H9 (cell line): ENCODE results near the gene BMPR1A. TPM values are rescaled to one million over a fixed set of nuclear protein-coding genes. Genes with fewer than 3 reads are reported as not detected.

Experiments
- DNase-seq: peaks from one replicate; pipeline ENCODE4 v3.0.0-alpha.2; 2017
- H2AFZ ChIP-seq: one replicate; pipeline ENCODE4 v1.6.1; 2013; ENCODE audit warnings: mild to moderate bottlenecking, low read length, control low read depth, moderate library complexity
- H2AK5ac ChIP-seq: 2 replicates; pipeline ENCODE4 v1.6.1; 2013; ENCODE audit warnings: low read length, control low read depth, mixed read lengths; ENCODE audit not compliant: insufficient read length
- H2BK120ac ChIP-seq: one replicate; pipeline ENCODE4 v1.6.1; 2013; ENCODE audit warnings: low read depth, mild to moderate bottlenecking, low read length, control low read depth, inconsistent platforms; ENCODE audit not compliant: poor library complexity, severe bottlenecking
- H2BK12ac ChIP-seq: 2 replicates; pipeline ENCODE4 v1.6.1; 2013; ENCODE audit warnings: low read length, control low read depth, mixed read lengths, low read depth; ENCODE audit not compliant: insufficient read length
- H2BK15ac ChIP-seq: 2 replicates; pipeline ENCODE4 v1.6.1; 2013; ENCODE audit warnings: low read depth, low read length, control low read depth
- H2BK20ac ChIP-seq: one replicate; pipeline ENCODE4 v1.6.1; 2013; ENCODE audit warnings: low read depth, mild to moderate bottlenecking, low read length, control low read depth, inconsistent platforms; ENCODE audit not compliant: poor library complexity, severe bottlenecking
- H2BK5ac ChIP-seq: 2 replicates; pipeline ENCODE4 v1.6.1; 2013; ENCODE audit warnings: low read length, control low read depth, mixed read lengths; ENCODE audit not compliant: insufficient read length
- H3K14ac ChIP-seq: 2 replicates; pipeline ENCODE4 v1.6.1; 2013; ENCODE audit warnings: low read length, control low read depth; ENCODE audit not compliant: insufficient read depth
- H3K18ac ChIP-seq: 2 replicates; pipeline ENCODE4 v1.6.1; 2013; ENCODE audit warnings: low read depth, mild to moderate bottlenecking, mixed read lengths, low read length, control low read depth; ENCODE audit not compliant: insufficient read length
- H3K23ac ChIP-seq: 2 replicates; pipeline ENCODE4 v1.6.1; 2013; ENCODE audit warnings: low read length, control low read depth, mixed read lengths, low read depth; ENCODE audit not compliant: insufficient read length
- H3K23me2 ChIP-seq: 2 replicates; pipeline ENCODE4 v1.6.1; 2013; ENCODE audit warnings: low read depth, mild to moderate bottlenecking, mixed read lengths, low read length, control low read depth; ENCODE audit not compliant: insufficient read length, poor library complexity, severe bottlenecking
- H3K27ac ChIP-seq: 2 replicates; pipeline ENCODE4 v1.5.1; 2013; ENCODE audit warnings: low read length, control low read depth, mixed read lengths, low read depth; ENCODE audit not compliant: insufficient read length
- H3K27me3 ChIP-seq: 2 replicates; pipeline ENCODE4 v1.6.1; 2013; ENCODE audit warnings: low read length, control low read depth, inconsistent platforms; ENCODE audit not compliant: insufficient read depth
- H3K4ac ChIP-seq: 2 replicates; pipeline ENCODE4 v1.6.1; 2013; ENCODE audit warnings: low read depth, mild to moderate bottlenecking, control low read depth, inconsistent platforms, low read length, moderate library complexity
- H3K4me1 ChIP-seq: 2 replicates; pipeline ENCODE4 v1.6.1; 2013; ENCODE audit warnings: low read length, control low read depth, inconsistent platforms; ENCODE audit not compliant: insufficient read depth
- H3K4me2 ChIP-seq: 2 replicates; pipeline ENCODE4 v1.6.1; 2013; ENCODE audit warnings: low read length, control low read depth, mixed read lengths; ENCODE audit not compliant: insufficient read length, insufficient read depth
- H3K56ac ChIP-seq: 2 replicates; pipeline ENCODE4 v1.6.1; 2013; ENCODE audit warnings: low read depth, mild to moderate bottlenecking, mixed read lengths, low read length, control low read depth; ENCODE audit not compliant: insufficient read length
- H3K79me1 ChIP-seq: 2 replicates; pipeline ENCODE4 v1.6.1; 2013; ENCODE audit warnings: low read depth, mild to moderate bottlenecking, moderate library complexity, low read length, control low read depth, inconsistent platforms; ENCODE audit not compliant: insufficient read depth, poor library complexity, severe bottlenecking
- H3K79me2 ChIP-seq: 2 replicates; pipeline ENCODE4 v1.6.1; 2013; ENCODE audit warnings: low read length, control low read depth, inconsistent platforms; ENCODE audit not compliant: insufficient read depth
- H3K9ac ChIP-seq: 2 replicates; pipeline ENCODE4 v1.6.1; 2013; ENCODE audit warnings: low read length, control low read depth, mixed read lengths; ENCODE audit not compliant: insufficient read length; ENCODE audit errors: extremely low read depth
- H3K9me3 ChIP-seq: one replicate; pipeline ENCODE4 v1.6.1; 2013; ENCODE audit warnings: low read depth, low read length, inconsistent platforms; ENCODE audit not compliant: control insufficient read depth
- H3T11ph ChIP-seq: one replicate; pipeline ENCODE4 v1.6.1; 2013; ENCODE audit warnings: mild to moderate bottlenecking, low read length, control low read depth, inconsistent platforms
- H4K20me1 ChIP-seq: one replicate; pipeline ENCODE4 v1.6.1; 2013; ENCODE audit not compliant: control insufficient read depth, insufficient read length, insufficient read depth
- H4K5ac ChIP-seq: 2 replicates; pipeline ENCODE4 v1.6.1; 2013; ENCODE audit warnings: low read depth, mild to moderate bottlenecking, mixed read lengths, low read length, control low read depth; ENCODE audit not compliant: insufficient read length
- H4K8ac ChIP-seq: replicated peaks from 2 replicates; pipeline ENCODE4 v1.6.1; 2013; ENCODE audit warnings: low read length, control low read depth, mixed read lengths, low read depth; ENCODE audit not compliant: insufficient read length
- H4K91ac ChIP-seq: 2 replicates; pipeline ENCODE4 v1.6.1; 2013; ENCODE audit warnings: low read depth, mild to moderate bottlenecking, moderate library complexity, mixed read lengths, low read length, control low read depth; ENCODE audit not compliant: insufficient read length
- H3K27ac Mint-ChIP-seq, 3 experiments: 2 replicates in 2 of 3; 3 replicates in 1 of 3; pipeline ENCODE4 v1.8.0; 2020 to 2021; ENCODE audit warnings: mixed read lengths in 3 of 3, mild to moderate bottlenecking in 1 of 3, moderate library complexity in 1 of 3
- H3K27me3 Mint-ChIP-seq: 2 replicates; pipeline ENCODE4 v1.8.0; 2021; ENCODE audit warnings: low read depth, mild to moderate bottlenecking, moderate library complexity, mixed read lengths
- H3K36me3 Mint-ChIP-seq, 3 experiments: 2 replicates in 2 of 3; 3 replicates in 1 of 3; pipeline ENCODE4 v1.8.0; 2020 to 2021; ENCODE audit warnings: low read depth in 3 of 3, mixed read lengths in 3 of 3; ENCODE audit not compliant: insufficient read depth in 1 of 3
- H3K4me1 Mint-ChIP-seq, 2 experiments: 2 replicates each; pipeline ENCODE4 v1.8.0; 2020; ENCODE audit warnings: mixed read lengths in 2 of 2
- H3K4me3 Mint-ChIP-seq, 2 experiments: 2 replicates in 1 of 2; 3 replicates in 1 of 2; pipeline ENCODE4 v1.8.0; 2020 to 2021; ENCODE audit warnings: mild to moderate bottlenecking in 2 of 2, mixed read lengths in 2 of 2, moderate library complexity in 1 of 2
- H3K9me3 Mint-ChIP-seq, 2 experiments: 2 replicates in 1 of 2; 3 replicates in 1 of 2; pipeline ENCODE4 v1.8.0; 2020; ENCODE audit warnings: mild to moderate bottlenecking in 2 of 2, mixed read lengths in 2 of 2, moderate library complexity in 1 of 2
- CTCF ChIP-seq: fragments of 200-600 bp; sonication (generic); conservative IDR thresholded peaks from 3 replicates; pipeline ENCODE4 v1.8.0; 2021; ENCODE audit warnings: antibody characterized with exemption, mild to moderate bottlenecking
- WGBS: extraction: QIAGEN DNeasy Blood & Tissue Kit; methylation state at CpG from one replicate; pipeline ENCODE4 v1.1.7; 2013; ENCODE audit warnings: missing lambda C conversion rate, low lambda C conversion rate, mixed read lengths; ENCODE audit not compliant: insufficient read length; ENCODE audit errors: extremely low coverage; 5-methylcytosine and 5-hydroxymethylcytosine counted together
- total RNA-seq: library from RNA; stranded (reverse); gene quantifications from 2 replicates; pipeline ENCODE4 v1.2.1, GENCODE V29; 2021

The BMPR1A gene
- total RNA-seq, 1 experiment from 2014 or later: 138 TPM

- DNase-seq: no peak
- Histone ChIP-seq H3K14ac (no peak overlapping the region), H3K9me3 (no peaks in the 10 kb centered on the region), H3T11ph (no peak overlapping the region), H3K79me2 (no peaks in the 10 kb centered on the region), H4K5ac (no peak overlapping the region), H3K79me1 (no peaks in the 10 kb centered on the region), H4K20me1 (no peaks in the 10 kb centered on the region), H2BK20ac (no peak overlapping the region), H3K27me3 (no peaks in the 10 kb centered on the region), H2BK5ac (no peak overlapping the region), H2BK12ac (no peak overlapping the region), H3K4me1 (no peaks in the 10 kb centered on the region), H4K8ac (no peak overlapping the region), H2BK15ac (no peak overlapping the region), H3K27ac (no peak overlapping the region), H3K4ac (no peak overlapping the region), H3K56ac (no peak overlapping the region), H3K23ac (no peak overlapping the region), H3K18ac (no peak overlapping the region), H2AK5ac (no peak overlapping the region), H4K91ac (no peak overlapping the region), H3K9ac (no peak overlapping the region), H3K4me2 (no peak overlapping the region), H2AFZ (no peak overlapping the region), H3K23me2 (no peaks in the 10 kb centered on the region), H2BK120ac (no peak overlapping the region)
- Mint-ChIP-seq H3K4me3 (no peak overlapping the region), H3K4me1 (peaks cover 13 to 19% of the 10 kb centered on the region in 2 experiments), H3K27me3 (peaks cover 5% of the 10 kb centered on the region), H3K36me3 (no peaks in the 10 kb centered on the region; a peak in 1 of 7 replicates), H3K9me3 (no peaks in the 10 kb centered on the region; a peak in 2 of 5 replicates), H3K27ac (no peak overlapping the region)
- no CpG with 5 or more reads among the region's 3 CpGs for WGBS
- TF ChIP-seq CTCF: no peak
Observed at GRCh38 chr10:86944907-86945306, 188.5 kb downstream of the BMPR1A start.
